NCI-H1092 (cell line): Measurements from ENCODE around the gene AARS2.

Experiments
- DNase-seq: peaks from one replicate; lab custom pipeline; 2025; lab: John Stamatoyannopoulos, UW

Gene AARS2

GRCh38 chr6:44262467-44263353 lies 50.4 kb downstream of the AARS2 start:
- DNase-seq: no peak

- no peak for DNase-seq
Observed at GRCh38 chr6:44261581-44261980, 51.6 kb downstream of the AARS2 start.

GRCh38 chr6:44260451-44261297 lies 52.5 kb downstream of the AARS2 start:
- DNase-seq: no peak

- no peak for DNase-seq
Observed at GRCh38 chr6:44260011-44260410, 53.1 kb downstream of the AARS2 start.

GRCh38 chr6:44258921-44259320 lies 54.2 kb downstream of the AARS2 start:
- DNase-seq: no peak

GRCh38 chr6:44258325-44258863 lies 54.8 kb downstream of the AARS2 start:
- DNase-seq: no peak

- no peak for DNase-seq
Observed at GRCh38 chr6:44257753-44258324, 55.3 kb downstream of the AARS2 start.

GRCh38 chr6:44257025-44257752 lies 56.0 kb downstream of the AARS2 start, which contains the start of gene SLC35B2:
TSS of gene SLC35B2 (minus strand) at chr6:44257528. CDS start at chr6:44257410, 118 bp downstream.
- DNase-seq: peak; percentile 82

GRCh38 chr6:44256775-44257024 lies 56.4 kb downstream of the AARS2 start:
- no peak for DNase-seq

- no peak for DNase-seq
Observed at GRCh38 chr6:44255871-44256774, 57.0 kb downstream of the AARS2 start.

GRCh38 chr6:44255105-44255808 lies 57.9 kb downstream of the AARS2 start:
- no peak for DNase-seq

GRCh38 chr6:44254191-44255104 lies 58.7 kb downstream of the AARS2 start:
- no peak for DNase-seq

GRCh38 chr6:44253307-44254101 lies 59.6 kb downstream of the AARS2 start:
- DNase-seq: no peak

- DNase-seq: no peak
Observed at GRCh38 chr6:44251576-44252524, 61.3 kb downstream of the AARS2 start.

GRCh38 chr6:44250718-44251123 lies 62.4 kb downstream of the AARS2 start:
- DNase-seq: no peak

- DNase-seq: no peak
Observed at GRCh38 chr6:44250067-44250717, 63.0 kb downstream of the AARS2 start.
